Activated CD8-positive, alpha-beta memory T cell treated with anti-CD3 and anti-CD28 coated beads, Interleukin-2, amount 50 U/mL, for 1 hour (primary cell): Measurements from ENCODE around the gene TPO.
"Not testable (repeated sequence)": the region's sequence is repeated elsewhere in the genome, so short reads cannot be mapped to it uniquely, and the experiment has no call there.

ENCODE experiments used
- DNase-seq: peaks from one replicate; pipeline ENCODE4 v3.0.0-alpha.2; 2020; ENCODE audit errors: extremely low read depth

The TPO gene

GRCh38 chr2:1413156-1413710, at the start of gene TPO:
TPO (plus strand) TSS chr2:1413463; CDS start chr2:1414409, 946 bp downstream.
- no peak for DNase-seq

- no peak for DNase-seq
Observed at GRCh38 chr2:1366546-1367134, 46.6 kb upstream of the TPO start.

- no peak for DNase-seq
Observed at GRCh38 chr2:1367601-1368000, 45.7 kb upstream of the TPO start.

GRCh38 chr2:1369905-1370304, 43.4 kb upstream of the TPO start:
- DNase-seq: no peak

- no peak for DNase-seq
Observed at GRCh38 chr2:1370461-1370860, 42.8 kb upstream of the TPO start.

- DNase-seq: no peak
Observed at GRCh38 chr2:1371082-1371481, 42.2 kb upstream of the TPO start.

GRCh38 chr2:1373830-1374229, 39.4 kb upstream of the TPO start:
- no peak for DNase-seq

- DNase-seq: no peak
Observed at GRCh38 chr2:1374287-1374686, 39.0 kb upstream of the TPO start.

GRCh38 chr2:1375794-1376193, 37.5 kb upstream of the TPO start:
- DNase-seq: no peak

- DNase-seq: no peak
Observed at GRCh38 chr2:1377473-1377872, 35.8 kb upstream of the TPO start.

GRCh38 chr2:1378456-1379150, 34.7 kb upstream of the TPO start:
- no peak for DNase-seq

- no peak for DNase-seq
Observed at GRCh38 chr2:1381644-1382043, 31.6 kb upstream of the TPO start.

GRCh38 chr2:1387954-1388725, 25.1 kb upstream of the TPO start:
- DNase-seq: not testable (repeated sequence)

- not testable (repeated sequence) for DNase-seq
Observed at GRCh38 chr2:1390118-1390517, 23.1 kb upstream of the TPO start.

GRCh38 chr2:1393321-1393720, 19.9 kb upstream of the TPO start:
- DNase-seq: no peak

- DNase-seq: no peak
Observed at GRCh38 chr2:1394709-1395408, 18.4 kb upstream of the TPO start.

- DNase-seq: no peak
Observed at GRCh38 chr2:1397350-1397749, 15.9 kb upstream of the TPO start.

- DNase-seq: no peak
Observed at GRCh38 chr2:1398191-1398590, 15.1 kb upstream of the TPO start.

- no peak for DNase-seq
Observed at GRCh38 chr2:1400943-1401735, 12.1 kb upstream of the TPO start.

GRCh38 chr2:1402064-1402463, 11.2 kb upstream of the TPO start:
- no peak for DNase-seq

- no peak for DNase-seq
Observed at GRCh38 chr2:1403565-1403964, 9.7 kb upstream of the TPO start.
